Thoracic aorta (tissue), 2 donors: Measurements from ENCODE around the gene SIPA1L3. TPM values are rescaled to one million over a fixed set of nuclear protein-coding genes. Genes with fewer than 3 reads are reported as not detected.

Experiments
- ATAC-seq: fragments of 150-250 bp; one replicate; pipeline ENCODE4 v1.8.0; 2017; ENCODE audit warnings: low read depth; ENCODE audit not compliant: insufficient number of reproducible peaks, low FRiP score
- DNase-seq: peaks from one replicate; pipeline ENCODE4 v3.0.0-alpha.2; 2020; ENCODE audit warnings: low spot score
- H3K27ac ChIP-seq, 2 donors: fragments of 200-600 bp; sonication (generic); 1 replicate in 1 of 2; 2 replicates in 1 of 2; pipeline ENCODE4 v1.5.1; 2016; ENCODE audit warnings: mild to moderate bottlenecking in 2 of 2, moderate library complexity in 2 of 2
- H3K27me3 ChIP-seq: fragments of 200-600 bp; sonication (generic); replicated peaks from 2 replicates; pipeline ENCODE4 v1.6.0; 2016; ENCODE audit warnings: mild to moderate bottlenecking; ENCODE audit not compliant: insufficient read depth
- H3K36me3 ChIP-seq: fragments of 200-600 bp; sonication (generic); one replicate; pipeline ENCODE4 v1.5.1; 2016
- H3K4me1 ChIP-seq, 2 donors: fragments of 200-600 bp; sonication (generic); 1 replicate in 1 of 2; 2 replicates in 1 of 2; pipeline versions ENCODE4 v1.5.1 to v1.6.0; 2016; ENCODE audit warnings: low read depth in 2 of 2, mild to moderate bottlenecking in 1 of 2; ENCODE audit not compliant: control insufficient read depth in 1 of 2
- H3K4me3 ChIP-seq: fragments of 200-600 bp; sonication (generic); 2 replicates; pipeline ENCODE4 v1.5.1; 2016; ENCODE audit warnings: mild to moderate bottlenecking
- H3K9me3 ChIP-seq: fragments of 200-600 bp; sonication (generic); 2 replicates; pipeline ENCODE4 v1.5.1; 2016
- CTCF ChIP-seq: fragments of 200-600 bp; sonication (generic); IDR thresholded peaks from one replicate; pipeline ENCODE4 v1.5.1; 2019; ENCODE audit warnings: antibody characterized with exemption
- total RNA-seq, 2 donors: library from RNA; depleted of rRNA; stranded (reverse); fragments of >200 nt; gene quantifications; one replicate each; pipeline versions ENCODE4 v1.1.0 to v1.2.3, GENCODE V29; 2016

Gene SIPA1L3
- total RNA-seq, 2 donors from 2014 or later, result 14.5 to 39.4 TPM

GRCh38 chr19:38035515-38036495, 128.8 kb downstream of the SIPA1L3 start:
- no peaks in the 10 kb centered on the region for H3K27me3 ChIP-seq
- ATAC-seq (no peak), DNase-seq (no peak)
- no peaks in the 10 kb centered on the region for H3K9me3 ChIP-seq
- H3K4me1 ChIP-seq, result peaks cover 5 to 10% of the 10 kb centered on the region in 2 donors
- H3K36me3 ChIP-seq, result no peaks in the 10 kb centered on the region
- no peak overlapping the region for H3K4me3 ChIP-seq
- no peak for TF ChIP-seq CTCF
- H3K27ac ChIP-seq, result no peak overlapping the region

DNA sequence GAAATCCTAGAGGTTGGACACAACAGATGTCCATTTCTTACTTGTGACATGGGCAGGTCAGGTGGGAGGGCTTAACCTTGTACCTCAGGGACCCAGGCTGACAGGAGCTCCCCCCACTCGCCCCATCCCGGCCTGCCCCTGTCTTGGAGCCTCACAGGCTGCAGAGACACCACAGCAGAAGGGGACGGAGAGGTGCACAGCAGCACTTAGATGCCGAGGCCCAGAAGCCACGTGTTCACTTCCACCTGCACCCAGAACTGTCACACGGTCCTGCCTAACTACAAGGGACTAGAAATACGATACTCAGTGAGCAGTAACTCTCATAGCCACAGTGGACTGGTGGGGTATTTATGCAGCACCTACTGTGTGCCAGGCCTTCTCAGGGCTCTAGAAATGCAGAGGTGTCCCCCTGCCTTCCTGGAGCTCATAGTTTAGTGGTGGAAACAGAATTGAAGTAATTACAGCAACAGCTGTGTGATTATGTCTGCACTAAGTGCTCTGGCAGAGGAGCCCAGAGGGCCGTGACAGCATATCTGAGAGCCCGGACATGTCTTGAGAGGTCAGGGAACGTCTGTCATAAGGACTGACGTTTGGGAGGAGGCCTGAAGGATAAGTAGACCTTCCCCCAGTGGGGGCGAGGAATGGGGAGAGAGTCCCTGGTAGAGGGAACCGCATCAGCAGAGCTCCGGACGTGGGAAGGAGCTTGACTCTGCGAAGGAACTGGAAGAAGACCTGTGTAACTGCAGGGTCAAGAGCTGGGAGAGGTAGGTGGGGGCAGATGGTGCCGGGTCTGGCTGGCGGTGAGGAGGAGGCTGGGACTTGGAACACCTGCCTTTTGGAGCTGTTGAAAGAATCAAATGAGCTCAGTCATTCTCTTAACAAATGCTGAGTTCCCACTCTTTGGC, 130.0 kb downstream of the SIPA1L3 start:
- H3K36me3 ChIP-seq, result no peaks in the 10 kb centered on the region
- ATAC-seq (no peak), DNase-seq (no peak)
- peaks cover 5 to 10% of the 10 kb centered on the region in 2 donors for H3K4me1 ChIP-seq
- TF ChIP-seq CTCF, result no peak
- no peak overlapping the region for H3K4me3 ChIP-seq
- no peak overlapping the region for H3K27ac ChIP-seq
- H3K27me3 ChIP-seq, result no peaks in the 10 kb centered on the region
- H3K9me3 ChIP-seq, result no peaks in the 10 kb centered on the region

- no peak for ATAC-seq
- no peaks in the 10 kb centered on the region for H3K9me3 ChIP-seq
- no peak overlapping the region for H3K27ac ChIP-seq
- no peak overlapping the region for H3K4me3 ChIP-seq
- no peak for DNase-seq
- H3K27me3 ChIP-seq, result no peaks in the 10 kb centered on the region
- TF ChIP-seq CTCF, result no peak
- H3K4me1 ChIP-seq, result peaks cover 5 to 10% of the 10 kb centered on the region in 2 donors
- no peaks in the 10 kb centered on the region for H3K36me3 ChIP-seq
Measured at GRCh38 chr19:38039966-38040365, 133.0 kb downstream of the SIPA1L3 start.

DNA sequence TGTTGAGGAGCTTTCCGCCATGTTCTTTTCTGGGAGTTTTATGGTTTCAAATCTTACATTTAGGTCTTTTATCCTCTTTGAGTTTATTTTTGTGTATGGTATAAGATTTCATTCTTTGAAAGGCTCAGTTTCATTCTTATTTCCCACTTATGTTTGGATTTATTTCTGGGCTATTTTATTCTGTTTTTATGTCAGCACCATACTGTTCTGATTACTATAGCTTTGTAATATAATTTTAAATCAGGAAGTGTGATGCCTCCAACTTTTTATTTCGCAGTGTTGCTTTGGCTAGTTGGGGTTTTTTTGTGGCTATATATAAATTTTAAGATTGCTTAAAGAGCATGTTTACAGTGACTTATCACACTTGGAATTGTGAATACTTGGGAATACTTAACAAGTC, 135.1 kb downstream of the SIPA1L3 start:
- no peak for DNase-seq
- Histone ChIP-seq H3K9me3 (no peaks in the 10 kb centered on the region), H3K36me3 (no peaks in the 10 kb centered on the region), H3K4me1 (no peaks in the 10 kb centered on the region), H3K27me3 (no peaks in the 10 kb centered on the region), H3K27ac (no peak overlapping the region), H3K4me3 (no peak overlapping the region)
- no peak for TF ChIP-seq CTCF
- ATAC-seq, result no peak

- Histone ChIP-seq H3K27me3 (no peaks in the 10 kb centered on the region), H3K9me3 (no peaks in the 10 kb centered on the region), H3K4me3 (no peak overlapping the region), H3K36me3 (no peaks in the 10 kb centered on the region), H3K27ac (no peak overlapping the region), H3K4me1 (no peaks in the 10 kb centered on the region)
- no peak for TF ChIP-seq CTCF
- DNase-seq (no peak), ATAC-seq (no peak)
Measured at GRCh38 chr19:38043649-38044144, 136.7 kb downstream of the SIPA1L3 start.
